Measurements from ENCODE around the gene OPRM1. TPM values are rescaled to one million over a fixed set of nuclear protein-coding genes. Genes with fewer than 3 reads are reported as not detected.

OPRM1 gene
- total RNA-seq, 1 experiment from 2014 or later, result not detected

- H3K4me1 ChIP-seq (ENCODE audit: control insufficient read depth in 1 of 2, insufficient read depth in 2 of 2, low read length in 2 of 2), result peaks cover 0 to 5% of the 10 kb centered on the region in 2 experiments; a peak in 2 of 4 replicates
- no TSS peak for BruUV-seq (replicated peaks)
- no peak overlapping the region for H3K4me3 ChIP-seq (replicated peaks in 1 of 2; ENCODE audit: low read depth in 1 of 2, low read length in 2 of 2)
- no peaks in the 10 kb centered on the region for H3K79me2 ChIP-seq (ENCODE audit: insufficient read depth, low read length)
- intact Hi-C loops (cut with micrococcal nuclease), result no loop called here
- peaks cover 17% of the 10 kb centered on the region; the same call in 1 of the 2 replicates for H3K27me3 ChIP-seq (ENCODE audit: insufficient read depth, low read length)
- TF ChIP-seq POLR2A (IDR thresholded peaks at IDR 0.05; ENCODE audit: borderline replicate concordance, extremely low read depth, insufficient read depth, insufficient read length) (no peak), EZH2 (IDR thresholded peaks at IDR 0.05) (no peak), CEBPB (IDR thresholded peaks at IDR 0.05; ENCODE audit: low read depth) (no peak), SIN3A (IDR thresholded peaks at IDR 0.05; ENCODE audit: low read depth) (no peak), POLR2AphosphoS5 (IDR thresholded peaks at IDR 0.05; ENCODE audit: low read depth, low read length) (no peak), CTCF (IDR thresholded peaks at IDR 0.05 in 2 of 3, conservative IDR thresholded peaks at IDR 0.05 in 1 of 3; ENCODE audit: borderline replicate concordance in 1 of 3, insufficient read depth in 1 of 3, low read depth in 2 of 3, low read length in 2 of 3) (no peak), SRF (IDR thresholded peaks at IDR 0.05; ENCODE audit: low read depth) (no peak), YY1 (IDR thresholded peaks at IDR 0.05; ENCODE audit: extremely low read depth, insufficient replicate concordance, low read depth, low read length) (no peak), MAX (IDR thresholded peaks at IDR 0.05) (no peak), ZNF274 (IDR thresholded peaks at IDR 0.05; ENCODE audit: low read depth, low read length) (no peak), SP1 (IDR thresholded peaks at IDR 0.05; ENCODE audit: low read depth) (no peak)
- no peaks in the 10 kb centered on the region for H3K36me3 ChIP-seq (ENCODE audit: control insufficient read depth in 1 of 2, insufficient read depth in 2 of 2, low read length in 2 of 2)
- no peaks in the 10 kb centered on the region for H3K9me3 ChIP-seq (ENCODE audit: control insufficient read depth in 1 of 2, insufficient read depth in 1 of 2, low read depth in 1 of 2, low read length in 2 of 2)
- H3K4me2 ChIP-seq (ENCODE audit: low read length), result no peak overlapping the region
- H2AFZ ChIP-seq (ENCODE audit: low read depth, low read length, poor library complexity, severe bottlenecking), result no peak overlapping the region
- ChIA-PET CTCF (no interaction called here), POLR2A (interaction anchor here (0.6 kb wide), 1 partner anchor 11 kb away, joined by 4 read pairs; no protein-coding TSS in a partner anchor), RAD21 (ENCODE audit: low non-redundant PET in 1 of 2, low total read pairs in 2 of 2, uncharacterized antibody in 2 of 2, unreplicated experiment in 2 of 2) (no interaction called here)
- no peak overlapping the region for H3K27ac ChIP-seq (ENCODE audit: low read depth, low read length)
- no peak overlapping the region for H3K9ac ChIP-seq (ENCODE audit: low read length)
- H4K20me1 ChIP-seq (ENCODE audit: insufficient read depth), result no peaks in the 10 kb centered on the region
- no peaks in the 10 kb centered on the region for H3K9me2 ChIP-seq (ENCODE audit: insufficient read depth)
- DNase-seq (ENCODE audit: low read depth, low spot score) (no peak), ATAC-seq (no peak)
These were observed 205.0 kb downstream of the OPRM1 start for GRCh38 chr6:154243793-154244750.
